Endothelial cell of hepatic sinusoid (primary cell): ENCODE data around the gene RNF41.
"Not testable (repeated sequence)": the region's sequence is repeated elsewhere in the genome, so short reads cannot be mapped to it uniquely, and the experiment has no call there.

Source experiments
- in situ Hi-C: cut with HindIII; loops from 2 replicates; pipeline ENCODE4 v1.10.0; 2017; ENCODE audit warnings: low sequenced_read_pairs

RNF41 gene

GRCh38 chr12:56186957-56187356 is 34.8 kb downstream of the RNF41 start:
- in situ Hi-C loops = loop anchor here (5.0 kb wide), 2 partner anchors 35 to 70 kb away; partner anchors contain the start of genes NABP2, RNF41, RPL41 and ZC3H10

- in situ Hi-C loops = no loop called here
Measured at GRCh38 chr12:56178347-56178746, 43.4 kb downstream of the RNF41 start.

- in situ Hi-C loops = no loop called here
Measured at GRCh38 chr12:56172839-56173238, 48.9 kb downstream of the RNF41 start.

GRCh38 chr12:56169229-56169759 is 52.4 kb downstream of the RNF41 start:
- in situ Hi-C loops = no loop called here

GRCh38 chr12:56165369-56165768 is 56.4 kb downstream of the RNF41 start:
- in situ Hi-C loops = no loop called here

GRCh38 chr12:56164345-56164729 is 57.4 kb downstream of the RNF41 start:
- in situ Hi-C loops = no loop called here

- in situ Hi-C loops = no loop called here
Measured at GRCh38 chr12:56163533-56164344, 58.0 kb downstream of the RNF41 start.

- in situ Hi-C loops = no loop called here
Measured at GRCh38 chr12:56162468-56163290, 59.0 kb downstream of the RNF41 start.

- in situ Hi-C loops = no loop called here
Measured at GRCh38 chr12:56161690-56162351, 59.9 kb downstream of the RNF41 start.

- in situ Hi-C loops = no loop called here
Measured at GRCh38 chr12:56160894-56161689, 60.6 kb downstream of the RNF41 start.

- in situ Hi-C loops = no loop called here
Measured at GRCh38 chr12:56160193-56160763, 61.4 kb downstream of the RNF41 start.

GRCh38 chr12:56159482-56160192 is 62.1 kb downstream of the RNF41 start:
- in situ Hi-C loops = no loop called here

- in situ Hi-C loops = no loop called here
Measured at GRCh38 chr12:56158926-56159461, 62.7 kb downstream of the RNF41 start.

- in situ Hi-C loops = no loop called here
Measured at GRCh38 chr12:56158029-56158925, 63.4 kb downstream of the RNF41 start, which contains the start of gene MYL6. MYL6 (plus strand) TSS chr12:56158359; CDS start chr12:56158402, 43 bp downstream.

- in situ Hi-C loops = no loop called here
Measured at GRCh38 chr12:56157201-56158028, 64.3 kb downstream of the RNF41 start.

GRCh38 chr12:56156464-56157200 is 65.1 kb downstream of the RNF41 start:
- in situ Hi-C loops = not testable (repeated sequence)
